ENCODE measurements around the gene PIEZO2. TPM values are rescaled to one million over a fixed set of nuclear protein-coding genes. Genes with fewer than 3 reads are reported as not detected.
A peak's percentile ranks its signal among the peaks of the same experiment; 100 is the strongest.

PIEZO2 gene
- total RNA-seq, 4 donors from 2014 or later: 2.4 to 5.2 (median 3.3) TPM

GRCh38 chr18:10834128-10834815 is 315.1 kb downstream of the PIEZO2 start:
- 81% methylated on average over 6 of the region's 6 CpGs for WGBS
- H3K36me3 ChIP-seq: no peaks in the 10 kb centered on the region
- H3K4me1 ChIP-seq: peaks cover 0 to 30% (median 12%) of the 10 kb centered on the region in 4 donors
- H3K27ac ChIP-seq (replicated peaks in 1 of 4): peak overlapping the region in 1 of 4 donors; percentile 0
- H3K9me3 ChIP-seq: peaks cover 0 to 7% (median 3%) of the 10 kb centered on the region in 4 donors
- no peak overlapping the region for H3K4me3 ChIP-seq
- DNase-seq (ENCODE audit: extremely low spot score): peak; percentile 60
- H3K27me3 ChIP-seq: no peaks in the 10 kb centered on the region
- intact Hi-C loops (cut with DNase I): no loop called here
- TF ChIP-seq CTCF (IDR thresholded peaks at IDR 0.05): no peak

GRCh38 chr18:10833656-10834055 is 315.7 kb downstream of the PIEZO2 start:
- intact Hi-C loops (cut with DNase I): no loop called here
- TF ChIP-seq POLR2AphosphoS5 (IDR thresholded peaks at IDR 0.05): no peak
- no peak for TF ChIP-seq EP300 (IDR thresholded peaks at IDR 0.05)
- TF ChIP-seq CTCF (IDR thresholded peaks at IDR 0.05): no peak
- no peak for TF ChIP-seq POLR2A (IDR thresholded peaks at IDR 0.05; ENCODE audit: low read depth)
- 33% methylated on average over 2 of the region's 2 CpGs for WGBS
- DNase-seq (ENCODE audit: extremely low spot score): peak; percentile 72
- Histone ChIP-seq H3K4me3 (no peak overlapping the region), H3K27ac (replicated peaks in 1 of 4) (peak overlapping the region in 1 of 4 donors; percentile 0), H3K27me3 (no peaks in the 10 kb centered on the region), H3K9me3 (peaks cover 0 to 7% (median 3%) of the 10 kb centered on the region in 4 donors), H3K36me3 (no peaks in the 10 kb centered on the region), H3K4me1 (peaks cover 0 to 30% (median 12%) of the 10 kb centered on the region in 4 donors)

- Histone ChIP-seq H3K27ac (replicated peaks in 1 of 4) (no peak overlapping the region), H3K9me3 (peaks cover 0 to 7% (median 3%) of the 10 kb centered on the region in 4 donors), H3K27me3 (no peaks in the 10 kb centered on the region), H3K4me3 (no peak overlapping the region), H3K36me3 (no peaks in the 10 kb centered on the region), H3K4me1 (peaks cover 0 to 7% (median 6%) of the 10 kb centered on the region in 4 donors)
- TF ChIP-seq POLR2AphosphoS5 (IDR thresholded peaks at IDR 0.05) (no peak), EP300 (IDR thresholded peaks at IDR 0.05) (no peak), POLR2A (IDR thresholded peaks at IDR 0.05; ENCODE audit: low read depth) (no peak)
- WGBS: 95% methylated on average over 2 of the region's 2 CpGs
- intact Hi-C loops (cut with DNase I): no loop called here
- DNase-seq (ENCODE audit: extremely low spot score): no peak
Observed at GRCh38 chr18:10826400-10826799, 323.0 kb downstream of the PIEZO2 start.

- Histone ChIP-seq H3K4me1 (peaks cover 0 to 7% (median 6%) of the 10 kb centered on the region in 4 donors), H3K36me3 (no peaks in the 10 kb centered on the region), H3K9me3 (peaks cover 0 to 4% (median 1%) of the 10 kb centered on the region in 4 donors), H3K27me3 (no peaks in the 10 kb centered on the region), H3K27ac (replicated peaks in 1 of 4) (no peak overlapping the region), H3K4me3 (no peak overlapping the region)
- intact Hi-C loops (cut with DNase I): no loop called here
- no peak for TF ChIP-seq EP300 (IDR thresholded peaks at IDR 0.05)
- TF ChIP-seq POLR2AphosphoS5 (IDR thresholded peaks at IDR 0.05): no peak
- TF ChIP-seq CTCF (IDR thresholded peaks at IDR 0.05): no peak
- no peak for TF ChIP-seq POLR2A (IDR thresholded peaks at IDR 0.05; ENCODE audit: low read depth)
- peak; percentile 78 for DNase-seq (ENCODE audit: extremely low spot score)
- 22% methylated on average over 6 of the region's 6 CpGs for WGBS
Observed at GRCh38 chr18:10822456-10822855, 326.9 kb downstream of the PIEZO2 start.

- no peak overlapping the region for H3K4me3 ChIP-seq
- peaks cover 0 to 7% (median 6%) of the 10 kb centered on the region in 4 donors for H3K4me1 ChIP-seq
- intact Hi-C loops (cut with DNase I): no loop called here
- no peak for TF ChIP-seq POLR2A (IDR thresholded peaks at IDR 0.05; ENCODE audit: low read depth)
- TF ChIP-seq CTCF (IDR thresholded peaks at IDR 0.05): no peak
- TF ChIP-seq EP300 (IDR thresholded peaks at IDR 0.05): no peak
- TF ChIP-seq POLR2AphosphoS5 (IDR thresholded peaks at IDR 0.05): no peak
- H3K27ac ChIP-seq (replicated peaks in 1 of 4): no peak overlapping the region
- no peaks in the 10 kb centered on the region for H3K27me3 ChIP-seq
- H3K9me3 ChIP-seq: peaks cover 0 to 4% (median 1%) of the 10 kb centered on the region in 4 donors
- DNase-seq (ENCODE audit: extremely low spot score): no peak
- 74% methylated on average over 5 of the region's 5 CpGs for WGBS
- H3K36me3 ChIP-seq: no peaks in the 10 kb centered on the region
Observed at GRCh38 chr18:10820681-10821080, 328.7 kb downstream of the PIEZO2 start.
